Activated CD8-positive, alpha-beta memory T cell treated with anti-CD3 and anti-CD28 coated beads for 1 hour (primary cell): Measurements from ENCODE around the gene AHCTF1.
"Not testable (repeated sequence)": the region's sequence is repeated elsewhere in the genome, so short reads cannot be mapped to it uniquely, and the experiment has no call there.

Experiments
- DNase-seq, 2 donors: peaks; one replicate each; pipeline ENCODE4 v3.0.0-alpha.2; 2020; ENCODE audit warnings: low read depth in 1 of 2; ENCODE audit errors: extremely low read depth in 1 of 2

The AHCTF1 gene

GRCh38 chr1:246837418-246838117 lies 94.2 kb downstream of the AHCTF1 start:
- DNase-seq, result no peak

DNA sequence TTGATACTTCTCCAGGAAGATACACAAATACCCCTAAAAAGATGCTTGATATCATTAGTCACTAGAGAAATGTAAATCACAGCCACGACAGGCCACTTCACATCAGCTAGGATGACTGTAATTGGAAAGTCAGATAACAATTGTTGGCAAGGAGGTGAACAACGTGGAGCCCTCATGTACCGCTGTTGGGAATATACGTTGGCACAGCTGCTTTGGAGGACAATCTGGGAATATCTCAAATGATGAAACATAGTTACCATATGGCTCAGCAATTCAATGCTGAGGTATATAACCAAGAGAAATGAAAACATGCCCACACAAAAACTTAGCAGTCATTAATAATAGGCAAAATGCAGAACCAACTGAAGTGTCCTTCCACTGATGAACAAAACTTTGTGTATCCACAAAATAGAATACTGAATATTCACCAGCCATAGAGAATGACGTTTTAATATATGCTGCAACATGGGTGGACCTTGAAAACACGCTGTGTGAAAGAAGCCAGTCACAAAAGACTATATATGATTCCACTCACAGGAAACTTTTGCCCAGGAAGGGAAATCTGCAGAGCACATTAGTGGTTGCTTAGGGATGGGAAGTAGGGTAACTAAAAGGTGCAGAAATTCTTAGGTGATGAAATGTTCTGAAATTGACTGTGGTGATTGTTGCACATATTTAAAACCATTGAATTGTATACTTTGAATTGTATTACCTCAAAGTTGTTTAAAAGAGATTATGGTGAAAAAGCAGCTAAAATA lies 95.4 kb downstream of the AHCTF1 start:
- DNase-seq, result no peak

DNA sequence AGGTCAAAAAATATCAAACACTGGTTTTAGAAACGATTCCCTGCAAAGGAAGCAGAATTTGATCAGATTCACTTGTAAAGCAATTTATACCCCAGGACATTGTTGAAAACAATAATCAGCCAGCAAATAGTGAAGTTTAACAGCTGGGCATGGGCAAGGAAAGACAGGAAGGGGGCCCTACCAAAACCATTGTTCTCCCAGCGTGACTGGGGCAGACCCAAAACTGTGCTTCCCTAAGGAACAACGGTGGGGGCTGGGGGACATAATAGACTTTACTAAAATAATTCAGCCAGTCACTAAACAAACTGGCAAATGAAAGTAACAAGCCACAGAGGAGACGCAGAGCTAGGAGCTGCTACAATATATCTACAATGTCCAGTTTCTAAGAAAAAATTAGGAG lies 100.2 kb downstream of the AHCTF1 start:
- no peak for DNase-seq

DNA sequence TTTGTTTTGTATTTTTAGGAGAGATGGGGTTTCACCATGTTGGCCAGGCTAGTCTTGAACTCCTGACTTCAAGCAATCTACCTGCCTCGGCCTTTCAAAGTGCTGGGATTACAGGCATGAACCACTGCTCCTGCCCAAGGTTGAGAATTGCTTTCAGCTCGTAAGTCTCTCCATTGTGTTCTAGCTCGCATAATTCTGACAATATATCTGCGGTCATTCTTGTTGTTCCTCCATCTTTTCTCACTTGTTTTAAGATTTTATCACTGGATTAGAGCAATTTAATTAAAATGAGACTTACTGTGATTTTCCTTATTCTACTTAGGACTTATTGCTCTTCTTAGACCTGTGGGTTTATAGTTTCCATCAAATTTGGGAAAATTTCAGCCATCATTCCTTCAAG lies 102.9 kb downstream of the AHCTF1 start:
- DNase-seq, result no peak

DNA sequence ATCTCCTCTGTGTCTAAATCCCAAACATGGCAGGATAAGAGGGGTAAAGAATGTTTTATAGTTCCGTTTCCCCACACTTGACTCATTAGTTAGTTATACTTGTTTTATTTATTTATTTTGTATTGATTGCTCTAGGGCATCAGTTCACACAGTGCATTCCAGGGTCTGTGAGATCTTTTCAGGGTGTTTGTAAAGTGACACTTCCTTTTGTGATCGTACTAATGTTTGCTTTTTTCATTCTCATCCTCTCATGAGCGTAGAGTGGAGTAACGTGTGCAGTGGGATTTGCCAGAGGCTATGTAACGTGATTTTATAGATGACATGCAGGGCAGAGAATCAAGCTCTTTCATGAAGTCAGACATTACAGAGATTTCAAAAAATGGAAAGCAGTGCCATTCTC lies 104.4 kb downstream of the AHCTF1 start:
- no peak for DNase-seq

DNA sequence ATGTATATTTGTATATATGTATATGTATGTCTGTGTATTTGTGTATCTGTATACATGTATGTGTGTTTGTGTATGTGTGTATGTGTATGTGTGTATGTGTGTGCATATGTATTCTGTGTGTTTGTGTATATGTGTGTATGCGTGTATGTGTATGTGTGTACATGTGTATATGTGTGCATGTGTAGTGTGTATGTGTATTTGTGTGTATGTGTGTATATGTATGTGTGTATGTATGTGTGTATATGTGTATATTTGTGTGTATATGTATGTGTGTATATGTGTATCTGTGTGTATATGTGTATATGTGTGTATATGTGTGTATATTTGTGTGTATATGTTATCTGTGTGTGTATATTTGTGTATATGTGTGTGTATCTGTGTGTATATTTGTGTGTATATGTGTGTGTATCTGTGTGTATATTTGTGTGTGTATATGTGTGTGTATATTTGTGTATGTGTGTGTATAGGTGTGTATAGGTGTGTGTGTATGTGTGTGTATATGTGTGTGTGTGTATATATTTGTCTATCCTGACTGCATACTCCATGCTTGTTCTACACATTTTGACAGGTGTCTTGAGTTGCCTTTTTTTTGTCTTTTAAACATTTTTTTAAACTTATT lies 106.1 kb downstream of the AHCTF1 start:
- DNase-seq, result no peak

DNA sequence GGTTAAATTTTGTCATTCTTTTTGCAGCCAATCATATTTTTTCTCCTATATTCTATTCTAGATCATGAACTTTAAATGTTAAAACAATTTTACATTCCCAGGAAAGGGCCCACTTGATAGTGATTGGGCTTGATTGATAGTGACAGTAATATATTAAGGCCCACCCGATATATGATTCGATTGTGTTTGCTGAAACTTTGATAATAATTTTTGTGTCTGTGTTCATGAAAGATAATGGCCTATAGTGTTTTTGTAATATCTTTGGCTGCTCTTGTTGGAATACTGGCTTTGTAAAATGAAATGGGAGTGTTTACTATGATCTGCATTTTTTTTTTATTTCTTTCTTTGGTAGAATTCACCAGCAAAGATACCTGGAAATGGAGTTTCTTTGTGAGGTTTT lies 107.2 kb downstream of the AHCTF1 start:
- no peak for DNase-seq

DNA sequence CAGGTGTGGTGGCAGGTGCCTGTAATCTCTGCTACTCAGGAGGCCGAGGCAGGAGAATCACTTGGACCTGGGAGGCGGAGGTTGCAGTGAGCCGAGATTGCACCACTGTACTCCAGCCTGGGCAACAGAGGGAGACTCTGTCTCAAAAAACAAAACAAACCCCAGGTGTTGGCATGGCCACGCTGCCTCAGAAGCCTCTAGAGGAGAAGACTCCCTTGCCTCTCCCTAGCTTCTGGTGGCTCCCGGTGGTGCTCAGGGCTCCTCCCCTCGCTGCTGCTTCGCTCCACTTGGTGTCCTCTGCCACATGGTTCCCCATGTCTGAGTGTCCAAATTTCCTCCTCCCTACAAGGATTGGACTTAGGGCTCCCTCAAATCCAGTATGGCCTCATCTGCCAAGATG lies 109.6 kb downstream of the AHCTF1 start:
- not testable (repeated sequence) for DNase-seq

- no peak for DNase-seq
Observed at GRCh38 chr1:246820666-246821065, 111.1 kb downstream of the AHCTF1 start.

DNA sequence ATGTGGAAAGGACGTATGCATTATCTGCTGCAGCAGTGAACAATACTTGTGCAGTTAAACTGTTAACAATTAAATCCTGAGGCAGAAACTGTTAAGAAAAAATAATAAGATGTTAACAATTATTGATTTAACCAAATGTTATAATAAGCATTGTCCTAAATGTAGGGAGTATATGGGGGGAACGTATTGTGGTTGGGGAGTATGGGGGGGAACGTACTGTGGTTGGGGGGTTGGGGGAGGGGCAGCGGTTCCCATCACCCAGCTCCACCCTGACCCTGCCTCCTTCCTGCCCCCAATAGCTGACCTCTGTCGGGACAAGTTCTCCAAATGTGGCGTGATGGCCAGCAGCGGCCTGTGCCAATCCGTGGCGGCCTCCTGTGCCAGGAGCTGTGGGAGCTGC lies 114.0 kb downstream of the AHCTF1 start:
- DNase-seq, result not testable (repeated sequence)

- DNase-seq, result no peak
Observed at GRCh38 chr1:246815693-246816270, 116.0 kb downstream of the AHCTF1 start.

GRCh38 chr1:246814890-246815289 lies 116.9 kb downstream of the AHCTF1 start:
- no peak for DNase-seq

- DNase-seq, result not testable (repeated sequence)
Observed at GRCh38 chr1:246813325-246813724, 118.4 kb downstream of the AHCTF1 start.

DNA sequence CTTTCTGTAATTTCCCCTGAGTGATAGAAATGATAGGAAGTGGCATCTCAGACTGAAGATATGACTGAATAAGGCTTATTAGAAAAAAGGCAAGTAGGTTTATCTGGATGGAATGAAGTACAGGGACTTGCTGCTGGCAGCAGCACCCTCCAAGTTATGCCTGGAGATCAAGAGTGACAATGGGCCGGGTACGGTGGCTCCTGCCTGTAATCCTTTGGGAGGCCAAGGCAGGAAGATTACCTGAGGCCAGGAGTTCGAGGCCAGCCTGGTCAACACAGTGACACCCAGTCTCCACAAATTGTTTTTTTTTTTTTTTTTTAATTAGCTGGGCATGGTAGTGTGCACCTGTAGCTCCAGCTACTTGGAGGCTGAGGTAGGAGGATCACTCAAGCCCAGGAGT lies 119.8 kb downstream of the AHCTF1 start:
- DNase-seq, result no peak

GRCh38 chr1:246809473-246809872 lies 122.3 kb downstream of the AHCTF1 start:
- no peak for DNase-seq

- no peak for DNase-seq
Observed at GRCh38 chr1:246805135-246805716, 126.5 kb downstream of the AHCTF1 start.

GRCh38 chr1:246803883-246804282 lies 127.9 kb downstream of the AHCTF1 start:
- DNase-seq, result no peak

DNA sequence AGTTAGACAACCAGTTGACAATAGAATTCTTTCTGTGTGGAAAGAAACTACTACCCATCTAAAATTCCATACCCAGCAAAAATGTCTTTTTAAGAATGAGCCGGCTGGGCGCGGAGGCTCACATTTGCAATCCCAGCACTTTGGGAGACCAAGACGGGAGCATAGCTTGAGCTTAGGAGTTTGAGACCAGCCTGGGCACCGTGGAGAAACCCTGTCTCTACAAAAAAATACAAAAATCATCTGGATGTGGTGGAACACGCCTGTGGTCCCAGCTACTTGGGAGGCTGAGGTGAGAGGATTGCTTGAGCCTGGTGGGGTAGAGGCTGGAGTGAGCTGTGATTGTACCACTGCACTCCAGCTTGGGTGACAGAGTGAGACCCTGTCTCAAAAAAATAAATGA lies 128.4 kb downstream of the AHCTF1 start:
- DNase-seq, result no peak

DNA sequence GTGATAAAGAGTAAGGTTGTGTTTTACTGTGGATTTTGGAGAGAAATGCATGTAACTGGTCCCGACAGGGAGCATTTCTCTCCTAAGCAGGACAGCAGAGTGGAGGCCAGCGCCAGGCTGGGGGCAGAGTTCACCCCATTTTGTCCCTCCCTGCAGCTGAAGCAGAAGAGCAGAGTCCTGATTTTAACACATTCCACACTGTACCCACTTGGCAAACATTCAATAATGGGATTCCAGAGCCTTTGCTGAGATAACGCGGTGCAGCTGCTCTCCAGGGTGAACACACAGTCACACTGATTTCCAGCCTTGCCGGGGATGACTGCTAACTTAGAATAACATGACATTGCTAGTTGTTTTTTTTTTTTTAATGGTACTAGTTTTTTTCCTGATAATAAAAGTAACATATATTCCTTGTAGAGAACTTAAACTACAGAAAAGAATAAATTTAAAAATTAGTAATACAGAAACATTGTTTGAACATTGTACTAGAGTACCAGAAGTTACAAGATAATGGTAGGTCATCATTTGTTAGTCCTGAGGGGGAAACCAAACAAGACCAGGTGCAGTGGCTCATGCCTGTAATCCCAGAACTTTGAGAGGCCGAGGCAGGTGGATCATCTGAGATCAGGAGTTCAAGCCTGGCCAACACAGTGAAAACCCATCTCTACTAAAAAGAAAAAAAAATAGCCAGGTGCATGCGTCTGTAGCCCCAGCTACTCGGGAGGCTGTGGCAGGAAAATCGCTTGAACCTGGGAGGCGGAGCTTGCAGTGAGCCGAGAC lies 130.3 kb downstream of the AHCTF1 start:
- no peak for DNase-seq

DNA sequence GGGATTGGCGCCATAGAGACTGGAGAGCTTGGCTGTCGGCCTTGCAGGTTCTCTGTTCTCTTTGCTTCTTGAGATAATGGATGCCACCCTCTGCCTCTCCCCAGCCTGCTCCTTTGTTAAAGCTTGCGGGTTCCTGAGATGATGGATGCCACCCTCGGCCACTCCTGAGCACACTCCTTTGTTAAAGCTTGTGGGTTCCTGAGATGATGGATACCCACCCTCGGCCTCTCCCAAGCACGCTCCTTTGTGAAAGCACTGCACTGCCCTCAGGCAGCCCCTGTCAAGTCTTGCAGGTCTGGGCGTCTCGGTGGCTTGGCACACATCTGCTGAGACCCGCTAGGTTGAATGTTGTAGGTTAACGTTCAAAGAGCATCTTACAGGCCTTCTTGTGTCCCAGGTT lies 131.0 kb downstream of the AHCTF1 start:
- no peak for DNase-seq

DNA sequence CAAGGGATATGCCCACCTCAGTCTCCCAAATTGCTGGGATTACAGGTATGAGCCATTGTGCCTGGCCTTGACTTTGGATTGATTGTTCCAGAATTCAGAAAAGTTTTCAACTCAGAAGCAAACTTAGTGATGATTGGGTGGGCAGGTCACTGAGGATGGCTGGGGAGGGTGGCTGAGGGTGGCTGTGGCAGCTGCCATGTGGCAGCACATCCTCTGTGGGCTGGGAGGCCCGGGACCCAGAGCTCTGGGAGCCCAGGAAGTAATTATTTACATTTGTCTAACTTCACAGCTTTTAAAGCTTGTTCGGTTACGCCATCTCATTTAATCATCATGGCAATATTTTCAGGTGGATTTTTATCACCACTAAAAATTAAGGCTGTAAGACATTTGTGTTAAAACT lies 131.4 kb downstream of the AHCTF1 start:
- DNase-seq, result no peak
